Uterus (tissue), 2 donors: ENCODE data around the gene WRAP73.

Source experiments
- CTCF ChIP-seq, 4 experiments: fragments of 200-600 bp in 2 of 4; fragments of 450-650 bp in 2 of 4; sonication (generic) in 2 of 4; IDR thresholded peaks; one replicate each; pipeline ENCODE4 v1.5.1; 2016 to 2019; ENCODE audit warnings: antibody characterized with exemption in 4 of 4, mild to moderate bottlenecking in 2 of 4, moderate library complexity in 1 of 4
- POLR2A ChIP-seq, 2 donors: fragments of 450-650 bp; IDR thresholded peaks; one replicate each; pipeline ENCODE4 v1.6.1; 2016; ENCODE audit warnings: antibody characterized with exemption in 2 of 2, mild to moderate bottlenecking in 1 of 2, moderate library complexity in 1 of 2

- TF ChIP-seq CTCF (IDR thresholded peaks at IDR 0.05) (no peak), POLR2A (IDR thresholded peaks at IDR 0.05) (no peak)
These were observed 6.7 kb upstream of the WRAP73 start for GRCh38 chr1:3656450-3657095.
